Esophagus squamous epithelium (tissue), 4 donors: Measurements from ENCODE around the gene MLLT3.

Experiments
- POLR2A ChIP-seq, 4 donors: fragments of 450-650 bp; IDR thresholded peaks; one replicate each; pipeline ENCODE4 v1.6.1; 2017; ENCODE audit warnings: antibody characterized with exemption in 4 of 4, mild to moderate bottlenecking in 4 of 4, moderate library complexity in 3 of 4
- TF ChIP-seq, protein P1 (sequence below), 6 experiments: fragments of 450-650 bp in 4 of 6; fragments of 200-600 bp in 2 of 6; sonication (generic) in 2 of 6; IDR thresholded peaks; one replicate each; pipeline ENCODE4 v1.5.1; 2016 to 2019; ENCODE audit warnings: antibody characterized with exemption in 6 of 6, mild to moderate bottlenecking in 4 of 6, moderate library complexity in 4 of 6

GRCh38 chr9:20619487-20620200, 2.7 kb downstream of the MLLT3 start:
- TF ChIP-seq, protein P1, sequence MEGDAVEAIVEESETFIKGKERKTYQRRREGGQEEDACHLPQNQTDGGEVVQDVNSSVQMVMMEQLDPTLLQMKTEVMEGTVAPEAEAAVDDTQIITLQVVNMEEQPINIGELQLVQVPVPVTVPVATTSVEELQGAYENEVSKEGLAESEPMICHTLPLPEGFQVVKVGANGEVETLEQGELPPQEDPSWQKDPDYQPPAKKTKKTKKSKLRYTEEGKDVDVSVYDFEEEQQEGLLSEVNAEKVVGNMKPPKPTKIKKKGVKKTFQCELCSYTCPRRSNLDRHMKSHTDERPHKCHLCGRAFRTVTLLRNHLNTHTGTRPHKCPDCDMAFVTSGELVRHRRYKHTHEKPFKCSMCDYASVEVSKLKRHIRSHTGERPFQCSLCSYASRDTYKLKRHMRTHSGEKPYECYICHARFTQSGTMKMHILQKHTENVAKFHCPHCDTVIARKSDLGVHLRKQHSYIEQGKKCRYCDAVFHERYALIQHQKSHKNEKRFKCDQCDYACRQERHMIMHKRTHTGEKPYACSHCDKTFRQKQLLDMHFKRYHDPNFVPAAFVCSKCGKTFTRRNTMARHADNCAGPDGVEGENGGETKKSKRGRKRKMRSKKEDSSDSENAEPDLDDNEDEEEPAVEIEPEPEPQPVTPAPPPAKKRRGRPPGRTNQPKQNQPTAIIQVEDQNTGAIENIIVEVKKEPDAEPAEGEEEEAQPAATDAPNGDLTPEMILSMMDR (IDR thresholded peaks at IDR 0.05): no peak
- TF ChIP-seq POLR2A (IDR thresholded peaks at IDR 0.05): no peak
